ENCODE data around the gene ZCCHC3.

DNA sequence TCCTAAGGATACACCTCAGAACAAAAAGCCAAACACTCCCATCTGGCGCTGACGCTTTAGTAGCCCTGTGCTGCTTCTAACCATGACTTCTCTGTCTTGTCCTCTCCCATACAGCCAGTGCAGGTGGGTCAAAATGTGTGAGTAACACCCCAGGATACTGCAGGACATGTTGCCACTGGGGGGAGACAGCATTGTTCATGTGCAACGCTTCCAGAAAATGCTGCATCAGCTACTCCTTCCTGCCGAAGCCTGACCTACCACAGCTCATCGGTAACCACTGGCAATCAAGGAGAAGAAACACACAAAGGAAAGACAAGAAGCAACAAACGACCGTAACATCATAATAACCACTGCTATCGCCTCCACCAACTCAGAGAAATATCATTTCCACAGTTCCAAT lies 38.4 kb upstream of the ZCCHC3 start:
- TF ChIP-seq POLR2A (IDR thresholded peaks at IDR 0.05; ENCODE audit: low read depth, low read length), result no peak
- no peak for TF ChIP-seq POLR2AphosphoS5 (IDR thresholded peaks at IDR 0.05; ENCODE audit: low read depth, low read length)
